HG02973 (cell line): ENCODE measurements around the gene TBC1D25.
"Not testable (repeated sequence)": the region's sequence is repeated elsewhere in the genome, so short reads cannot be mapped to it uniquely, and the experiment has no call there.

Experiments
- ATAC-seq: cut with Tn5 transposase; IDR thresholded peaks from one replicate; pipeline ENCODE4 v1.9.1; 2021; ENCODE audit warnings: moderate library complexity; ENCODE audit not compliant: unreplicated experiment

The TBC1D25 gene

DNA sequence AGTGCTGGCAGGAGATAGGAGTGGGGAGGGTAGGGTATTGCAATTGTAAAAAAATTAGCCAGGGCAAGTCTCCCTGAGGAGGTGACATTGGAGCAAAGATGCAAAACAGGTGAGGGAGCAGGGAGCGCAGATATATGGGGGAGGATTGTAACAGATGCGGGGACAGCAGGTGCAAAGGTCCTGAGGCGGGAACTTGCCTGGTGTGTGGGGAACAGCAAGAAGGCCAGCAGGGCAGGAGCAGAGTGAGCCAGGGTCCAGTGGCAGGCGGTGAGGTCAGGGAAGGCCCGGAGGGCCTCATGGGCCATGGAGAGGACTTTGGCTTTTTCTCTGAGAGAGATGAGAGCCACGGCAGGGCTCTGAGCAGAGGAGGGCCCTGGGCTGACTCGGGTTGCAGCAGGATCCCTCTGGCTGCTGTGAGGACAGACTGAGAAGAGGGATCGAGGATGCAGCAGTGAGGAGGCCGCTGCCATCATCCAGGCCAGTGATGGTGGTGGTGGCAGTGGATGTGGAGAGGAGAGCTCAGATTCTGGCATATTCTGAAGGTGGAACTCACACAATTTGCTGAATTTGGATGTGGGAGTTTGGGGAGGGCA lies 24.6 kb upstream of the TBC1D25 start:
- no peak for ATAC-seq

DNA sequence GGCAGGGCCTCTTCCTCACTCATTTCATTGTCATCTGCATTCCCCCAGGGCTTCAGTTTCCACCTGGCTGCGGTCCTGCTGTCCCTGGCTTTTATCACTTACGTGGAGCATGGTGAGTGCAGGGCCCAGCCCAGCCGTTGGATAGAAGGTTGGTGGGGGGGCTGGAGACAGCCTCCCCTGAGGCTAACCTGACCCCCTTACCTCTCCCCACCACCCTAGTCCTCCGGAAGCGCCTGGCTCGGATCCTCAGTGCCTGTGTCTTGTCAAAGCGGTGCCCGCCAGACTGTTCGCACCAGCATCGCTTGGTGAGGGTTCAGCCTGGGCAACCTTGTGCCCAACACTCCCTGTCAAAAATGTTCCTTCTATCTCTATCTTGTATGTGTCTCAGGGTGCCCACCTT lies 23.7 kb upstream of the TBC1D25 start:
- no peak for ATAC-seq

DNA sequence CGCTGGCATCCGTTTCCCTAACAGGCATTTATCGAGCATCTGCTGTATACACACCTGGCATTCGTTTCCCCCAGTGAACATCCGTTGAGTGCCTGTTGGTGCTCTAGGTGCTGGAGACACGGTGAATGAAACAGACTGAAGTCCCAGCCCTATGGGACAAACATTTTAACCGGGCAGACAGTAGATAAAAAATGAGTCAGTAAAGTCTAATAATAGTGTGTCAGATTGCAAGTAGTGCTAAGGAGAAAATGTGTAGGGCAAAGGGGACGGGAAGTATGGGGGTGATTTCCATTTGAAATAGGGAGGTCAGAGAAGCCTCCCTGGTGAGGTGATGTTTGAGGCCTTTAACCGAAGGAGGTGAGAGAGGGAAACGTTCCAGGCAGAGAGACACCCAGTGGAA lies 23.2 kb upstream of the TBC1D25 start:
- ATAC-seq = no peak

DNA sequence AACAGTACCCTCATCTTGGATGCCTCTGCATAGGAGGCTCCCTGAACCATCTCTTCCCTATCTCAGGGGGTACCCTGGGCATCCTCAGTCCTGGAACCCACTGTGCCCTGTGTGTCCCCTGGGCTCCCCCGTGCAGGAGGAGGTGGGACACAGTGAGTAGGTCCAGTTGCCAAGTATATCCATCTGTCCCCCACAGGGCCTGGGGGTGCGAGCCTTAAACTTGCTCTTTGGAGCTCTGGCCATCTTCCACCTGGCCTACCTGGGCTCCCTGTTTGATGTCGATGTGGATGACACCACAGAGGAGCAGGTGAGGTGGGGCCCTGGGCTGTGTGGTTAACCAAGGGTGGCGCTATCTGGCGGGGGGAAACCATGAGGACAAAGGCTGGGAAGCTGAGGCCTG lies 22.5 kb upstream of the TBC1D25 start:
- no peak for ATAC-seq

DNA sequence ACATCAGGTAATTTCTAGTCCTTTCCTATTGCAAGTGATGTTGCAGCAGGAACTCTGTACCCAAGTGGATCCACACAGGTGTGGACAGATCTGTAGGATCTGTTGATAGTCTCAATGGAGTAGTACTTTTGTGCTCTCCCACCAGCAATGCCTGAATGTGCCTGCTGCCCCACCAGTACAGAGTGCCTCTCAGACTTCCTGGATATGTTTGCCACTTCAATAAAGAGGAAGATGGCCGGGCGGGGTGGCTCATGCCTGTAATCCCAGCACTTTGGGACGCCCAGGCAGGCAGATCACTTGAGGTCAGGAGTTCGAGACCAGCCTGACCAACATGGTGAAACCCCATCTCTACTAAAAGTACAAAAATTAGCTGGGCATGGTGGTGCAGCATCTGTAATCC lies 20.0 kb upstream of the TBC1D25 start:
- not testable (repeated sequence) for ATAC-seq

DNA sequence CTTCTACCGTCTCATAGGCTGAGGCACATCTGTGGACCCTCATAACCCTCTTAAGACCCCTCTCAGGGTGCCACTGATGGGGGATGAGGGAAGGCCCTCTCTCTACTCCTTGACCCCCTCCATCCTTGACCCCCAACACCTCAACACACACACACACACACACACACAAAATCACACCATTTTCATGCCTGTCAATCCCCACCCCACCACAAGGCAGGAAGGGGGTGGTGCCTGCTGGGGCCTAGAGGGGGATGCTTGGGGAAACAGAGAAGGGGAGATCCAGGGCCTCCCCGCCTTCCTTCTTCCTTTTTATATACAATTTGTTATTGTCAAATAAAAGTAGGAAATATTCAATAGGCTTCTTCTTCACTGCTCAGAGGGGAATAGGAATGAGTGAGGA lies 19.1 kb upstream of the TBC1D25 start:
- ATAC-seq = no peak

DNA sequence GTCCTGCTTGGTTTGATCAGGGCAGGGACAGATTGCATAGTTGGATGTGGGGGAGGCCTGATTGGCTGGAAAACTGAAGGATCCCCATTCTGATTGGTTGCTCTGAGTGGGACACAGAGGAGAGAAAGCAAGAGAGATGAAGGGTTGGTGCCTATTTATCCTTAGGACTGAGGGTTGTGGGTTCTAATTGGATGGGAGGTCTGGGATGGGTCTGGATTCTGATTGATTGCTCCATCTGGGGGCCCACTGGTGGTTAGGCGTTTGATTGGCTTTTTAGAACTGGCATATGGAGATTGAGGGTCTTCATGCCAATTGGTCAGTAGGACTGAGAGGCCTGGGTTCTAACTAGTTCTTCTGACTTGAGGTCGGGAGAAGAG lies 18.6 kb upstream of the TBC1D25 start:
- no peak for ATAC-seq

DNA sequence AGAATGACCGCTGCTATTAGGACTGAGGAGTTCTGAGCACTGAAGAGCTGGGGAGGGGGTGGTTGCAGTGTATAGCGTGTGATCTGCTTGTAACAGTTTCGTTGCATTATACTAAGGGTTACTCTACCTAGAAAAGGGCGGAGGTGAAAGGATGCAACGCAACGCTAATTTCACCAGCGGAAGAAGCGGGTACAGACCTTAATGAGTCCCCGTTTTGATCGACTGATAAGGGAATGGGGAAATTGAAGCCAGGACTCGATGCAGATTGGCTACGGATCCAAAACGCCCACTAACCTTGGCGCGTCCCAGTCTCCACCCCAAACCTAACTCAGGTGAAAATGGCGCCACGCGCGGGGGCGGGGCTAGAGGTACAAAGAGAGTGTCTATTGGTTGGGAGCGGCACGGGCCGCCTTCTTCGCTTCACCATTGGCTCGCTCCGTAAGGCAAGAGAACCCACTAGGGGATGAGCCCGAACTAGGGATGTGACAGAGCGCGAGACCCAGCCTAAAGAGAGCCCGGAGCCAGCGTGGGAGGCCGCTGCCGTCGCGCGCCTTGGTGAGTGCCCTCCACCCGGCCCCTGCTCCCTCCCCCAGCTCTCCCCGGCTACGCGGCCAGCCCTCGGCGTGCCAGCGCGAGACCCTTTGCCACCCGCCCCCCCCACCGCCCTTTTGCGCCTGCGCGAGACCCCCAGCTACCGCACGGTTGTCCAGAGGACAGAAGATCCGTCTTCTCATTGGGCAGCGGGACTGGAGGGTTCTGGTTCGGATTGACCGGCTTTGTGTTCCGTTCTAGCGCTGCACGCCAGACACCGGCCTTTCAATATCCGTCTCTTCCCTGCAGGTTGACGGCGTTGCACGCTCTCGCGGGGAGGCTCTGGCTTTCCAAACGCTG lies 17.9 kb upstream of the TBC1D25 start, which contains the start of gene EBP:
Gene EBP, plus strand, starts transcription at position 456 of the 891 bp plus-strand sequence. CDS start 1,964 bp downstream, outside the sequence.
- peak; percentile 95 for ATAC-seq

DNA sequence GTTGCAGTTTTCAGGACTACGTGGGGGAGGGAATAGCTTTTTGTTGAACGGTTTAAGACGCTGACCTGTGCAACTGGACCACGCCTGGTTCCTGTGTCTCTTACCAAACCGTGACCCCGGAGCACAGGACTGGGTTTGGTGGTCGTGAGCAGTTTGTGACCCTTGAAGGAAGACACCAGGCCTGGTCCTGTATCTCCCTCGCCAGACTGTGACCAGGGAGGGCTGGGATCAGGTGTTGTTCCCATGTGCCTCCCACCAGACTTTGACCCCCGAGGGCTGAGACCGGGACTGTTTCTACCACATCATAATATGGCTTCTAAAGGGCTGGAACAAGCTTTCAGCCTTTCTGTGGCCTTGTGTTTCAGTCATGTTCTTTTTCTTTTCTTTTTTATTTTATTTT lies 17.2 kb upstream of the TBC1D25 start:
- no peak for ATAC-seq

DNA sequence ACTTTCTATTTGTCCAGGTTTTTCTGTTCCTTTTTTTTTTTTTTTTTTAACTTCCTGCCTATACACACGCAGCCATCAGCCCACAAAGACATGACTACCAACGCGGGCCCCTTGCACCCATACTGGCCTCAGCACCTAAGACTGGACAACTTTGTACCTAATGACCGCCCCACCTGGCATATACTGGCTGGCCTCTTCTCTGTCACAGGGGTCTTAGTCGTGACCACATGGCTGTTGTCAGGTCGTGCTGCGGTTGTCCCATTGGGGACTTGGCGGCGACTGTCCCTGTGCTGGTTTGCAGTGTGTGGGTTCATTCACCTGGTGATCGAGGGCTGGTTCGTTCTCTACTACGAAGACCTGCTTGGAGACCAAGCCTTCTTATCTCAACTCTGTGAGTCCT lies 15.8 kb upstream of the TBC1D25 start:
- ATAC-seq = no peak

DNA sequence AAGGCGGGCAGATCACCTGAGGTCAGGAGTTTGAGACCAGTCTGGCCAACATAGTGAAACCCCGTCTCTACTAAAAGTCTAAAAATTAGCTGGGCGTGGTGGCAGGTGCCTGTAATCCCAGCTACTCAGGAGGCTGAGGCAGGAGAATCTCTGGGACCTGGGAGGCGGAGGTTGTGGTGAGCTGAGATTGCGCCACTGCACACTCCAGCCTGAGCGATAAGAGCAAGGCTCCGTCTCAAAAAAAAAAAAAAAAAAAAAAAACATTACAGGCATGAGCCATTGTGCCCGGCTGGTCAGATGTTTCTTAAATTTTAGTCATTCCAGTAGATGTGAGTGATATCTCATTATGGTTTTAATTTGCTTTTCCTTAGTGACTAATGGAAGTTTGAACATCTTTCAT lies 13.7 kb upstream of the TBC1D25 start:
- ATAC-seq = not testable (repeated sequence)

DNA sequence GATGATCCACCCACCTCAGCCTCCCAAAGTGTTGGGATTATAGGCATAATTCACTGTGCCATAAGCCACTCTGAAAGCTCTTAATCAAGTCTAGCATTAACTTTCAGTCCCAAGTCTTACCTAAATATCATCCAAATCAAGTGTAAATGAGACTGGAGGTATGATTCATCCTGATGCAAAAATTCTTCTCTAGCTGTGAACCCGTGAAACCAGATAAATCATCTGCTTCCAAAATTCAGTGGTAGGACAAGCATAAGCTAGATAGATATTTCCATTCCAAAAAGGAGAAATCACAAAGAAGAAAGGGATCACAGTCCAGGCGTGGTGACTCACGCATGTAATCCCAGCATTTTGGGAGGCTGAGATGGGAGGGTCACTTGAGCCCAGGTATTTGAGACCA lies 8.8 kb upstream of the TBC1D25 start:
- ATAC-seq = no peak

DNA sequence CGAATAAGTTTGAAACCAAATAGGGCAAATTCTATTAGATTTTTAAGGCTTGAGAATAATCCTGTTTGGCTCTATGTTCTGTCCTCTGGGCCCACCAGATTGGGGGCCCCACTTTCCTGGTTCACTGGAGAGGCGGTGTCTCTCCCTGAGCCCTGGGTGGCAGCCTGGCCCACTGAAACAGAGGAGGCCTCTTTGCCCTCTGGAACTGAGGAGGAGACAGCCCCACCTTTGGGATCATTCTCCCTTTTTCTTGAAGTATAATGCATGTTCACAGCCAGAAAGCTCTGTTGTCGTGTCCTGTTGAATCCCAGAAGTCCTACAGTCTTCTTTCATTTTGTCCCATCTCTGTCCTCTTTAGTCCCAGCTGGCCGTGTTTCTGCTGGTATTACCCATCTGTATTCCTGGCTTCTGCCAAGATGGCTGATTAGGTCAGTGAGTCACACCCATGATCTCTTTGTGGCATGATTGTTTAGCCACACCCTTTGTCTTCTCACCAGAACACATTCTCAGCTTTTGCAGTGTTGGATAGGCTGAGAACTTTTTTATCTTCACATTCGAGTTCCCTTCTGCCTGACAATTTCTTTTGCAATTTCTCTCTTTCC lies 8.1 kb upstream of the TBC1D25 start:
- ATAC-seq = no peak

DNA sequence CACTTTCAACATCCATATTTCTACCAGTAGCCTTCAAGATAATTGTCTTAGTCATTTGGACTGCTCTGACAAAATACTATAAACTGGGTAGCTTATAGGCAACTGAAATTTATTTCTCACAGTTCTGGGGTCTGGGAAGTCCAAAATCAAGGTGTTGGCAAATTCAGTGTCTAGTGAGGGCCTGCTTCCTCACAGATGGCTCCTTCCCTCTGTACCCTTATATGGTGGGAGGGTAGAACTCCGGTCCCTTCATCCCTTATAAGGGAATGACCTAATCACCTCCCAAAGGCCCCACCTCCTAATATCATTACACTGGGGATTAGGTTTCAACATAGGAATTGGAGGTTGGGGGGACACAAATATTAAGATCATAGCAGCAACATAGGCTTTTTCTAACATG lies 7.4 kb upstream of the TBC1D25 start:
- no peak for ATAC-seq

DNA sequence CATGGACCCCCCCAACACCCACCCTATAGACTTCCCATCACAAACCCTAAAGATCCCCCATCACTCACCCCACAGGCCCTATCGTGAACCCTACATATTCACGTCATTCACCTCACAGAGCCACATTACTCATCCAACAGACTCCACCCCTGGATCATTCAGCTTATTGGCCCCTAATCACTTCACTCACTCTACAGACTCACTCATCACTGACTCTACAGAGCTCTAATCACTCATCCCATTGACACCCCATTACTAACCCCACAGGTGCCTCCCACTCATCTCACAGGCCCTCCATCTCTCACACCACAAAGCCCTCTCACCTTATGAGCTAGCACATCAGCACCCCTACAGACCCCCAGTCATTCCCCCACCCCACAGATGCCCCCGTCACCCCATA lies 6.3 kb upstream of the TBC1D25 start:
- no peak for ATAC-seq

DNA sequence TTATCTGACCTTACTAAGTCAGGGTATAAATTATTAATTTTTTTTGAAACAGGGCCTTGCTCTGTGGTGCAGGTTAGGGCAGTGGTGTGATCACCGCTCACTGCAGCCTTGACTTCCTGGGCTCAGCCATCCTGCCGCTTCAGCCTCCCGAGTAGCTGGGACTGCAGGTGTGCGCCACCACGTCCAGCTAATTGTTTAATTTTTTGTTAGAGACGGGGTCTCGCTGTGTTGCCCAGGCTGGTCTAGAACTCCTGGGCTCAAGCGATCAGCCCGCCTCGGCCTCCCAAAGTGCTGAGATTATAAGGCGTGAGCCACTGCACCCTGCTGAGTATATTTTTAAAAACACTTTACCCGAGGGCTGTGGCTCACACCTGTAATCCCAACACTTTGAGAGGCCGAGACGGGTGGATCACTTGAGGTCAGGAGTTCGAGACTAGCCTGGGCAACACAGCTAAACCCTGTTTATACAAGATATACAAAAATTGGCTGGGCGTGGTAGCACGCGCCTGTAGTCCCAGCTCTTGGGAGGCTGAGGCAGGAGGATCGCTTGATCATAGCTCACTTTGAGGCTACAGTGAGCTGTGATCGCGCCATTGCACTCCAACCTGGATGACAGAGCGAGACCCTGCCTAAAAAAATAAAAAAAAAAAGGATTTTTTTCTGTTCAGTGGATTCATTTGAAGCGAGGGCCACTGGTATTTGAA lies 721 bp upstream of the TBC1D25 start:
- ATAC-seq = no peak

DNA sequence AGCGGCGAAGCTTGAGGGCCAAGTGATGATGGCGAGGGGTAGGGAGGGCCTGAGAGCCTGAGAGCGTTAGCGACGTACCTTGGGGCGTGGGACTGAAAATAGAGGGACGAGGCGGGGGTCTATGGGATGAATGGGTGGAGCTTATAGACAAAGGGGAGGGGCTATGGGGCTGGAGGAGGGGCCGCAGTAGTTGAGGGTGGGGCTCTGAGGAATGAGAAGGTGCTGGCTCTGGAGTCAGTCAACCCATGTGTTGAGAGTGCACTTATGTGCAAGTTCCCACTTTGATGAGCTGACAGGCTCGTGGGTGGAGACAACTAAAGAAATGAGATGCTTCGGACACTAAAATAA lies 488 bp downstream of the TBC1D25 start:
- peak; percentile 39 for ATAC-seq

DNA sequence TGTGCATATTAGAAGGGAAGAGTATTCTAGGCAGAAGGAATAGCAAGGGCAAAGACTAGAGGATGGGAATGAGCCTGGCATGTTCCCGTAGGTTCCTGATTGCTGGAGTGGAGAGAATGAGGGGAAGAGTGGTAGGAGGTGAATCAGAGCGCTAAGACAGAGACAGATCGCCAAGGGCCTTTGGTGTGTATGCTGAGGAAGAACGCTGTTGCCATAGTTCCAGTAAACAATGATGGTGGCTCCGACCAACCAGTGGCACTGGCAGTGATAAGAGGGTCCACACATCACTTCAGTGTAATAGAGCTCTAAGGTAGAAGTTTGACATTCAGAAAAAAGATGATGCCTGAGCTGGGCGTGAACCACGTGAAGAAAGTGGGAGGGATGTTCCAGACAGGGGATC lies 966 bp downstream of the TBC1D25 start:
- no peak for ATAC-seq

DNA sequence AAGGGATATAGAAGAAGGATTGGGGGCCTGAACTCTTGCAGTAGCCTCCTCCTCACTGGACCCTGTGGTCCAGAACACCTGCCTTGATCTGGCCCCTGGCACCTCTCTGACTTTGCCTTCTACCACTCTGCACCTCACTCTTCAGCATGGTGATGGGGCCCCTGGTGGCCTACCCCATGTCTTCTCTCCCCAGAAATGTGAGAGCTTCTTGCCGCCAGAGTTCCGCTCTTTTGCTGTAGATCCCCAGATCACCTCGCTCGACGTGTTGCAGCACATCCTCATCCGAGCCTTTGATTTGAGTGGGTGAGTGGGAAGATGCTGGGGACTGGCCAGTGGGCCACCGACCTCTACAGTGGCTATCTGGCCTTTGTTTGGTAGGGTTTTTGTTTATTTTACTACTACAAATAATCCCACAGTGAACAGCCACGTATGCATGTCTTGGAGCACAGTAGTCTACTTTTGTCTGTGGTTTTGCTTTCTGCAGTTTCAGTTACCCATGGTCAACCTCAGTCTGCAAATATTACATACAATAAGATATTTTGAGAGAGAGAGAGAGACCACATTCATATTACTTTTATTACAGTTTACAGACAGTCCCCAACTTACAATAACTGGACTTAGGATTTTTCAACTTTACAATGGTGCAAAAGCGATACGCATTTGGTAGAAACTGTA lies 1.8 kb downstream of the TBC1D25 start:
- ATAC-seq = no peak

DNA sequence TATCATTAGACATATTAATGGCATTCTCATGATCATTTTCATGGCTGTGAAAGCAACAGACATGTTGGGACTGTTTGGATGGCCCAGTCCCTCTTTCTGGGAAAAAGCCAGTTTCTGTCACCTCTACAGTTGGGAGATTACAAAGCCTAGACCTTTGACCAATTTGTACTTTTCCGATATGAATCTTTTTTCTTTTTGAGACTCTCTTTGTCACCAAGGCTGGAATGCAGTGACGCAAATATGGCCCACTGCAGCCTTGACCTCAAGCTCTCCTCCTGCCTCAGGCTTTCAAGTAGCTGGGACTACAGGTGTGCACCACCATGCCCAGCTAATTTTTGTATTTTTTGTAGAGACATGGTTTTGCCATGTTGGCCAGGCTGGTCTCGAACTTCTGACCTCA lies 9.4 kb downstream of the TBC1D25 start:
- no peak for ATAC-seq

DNA sequence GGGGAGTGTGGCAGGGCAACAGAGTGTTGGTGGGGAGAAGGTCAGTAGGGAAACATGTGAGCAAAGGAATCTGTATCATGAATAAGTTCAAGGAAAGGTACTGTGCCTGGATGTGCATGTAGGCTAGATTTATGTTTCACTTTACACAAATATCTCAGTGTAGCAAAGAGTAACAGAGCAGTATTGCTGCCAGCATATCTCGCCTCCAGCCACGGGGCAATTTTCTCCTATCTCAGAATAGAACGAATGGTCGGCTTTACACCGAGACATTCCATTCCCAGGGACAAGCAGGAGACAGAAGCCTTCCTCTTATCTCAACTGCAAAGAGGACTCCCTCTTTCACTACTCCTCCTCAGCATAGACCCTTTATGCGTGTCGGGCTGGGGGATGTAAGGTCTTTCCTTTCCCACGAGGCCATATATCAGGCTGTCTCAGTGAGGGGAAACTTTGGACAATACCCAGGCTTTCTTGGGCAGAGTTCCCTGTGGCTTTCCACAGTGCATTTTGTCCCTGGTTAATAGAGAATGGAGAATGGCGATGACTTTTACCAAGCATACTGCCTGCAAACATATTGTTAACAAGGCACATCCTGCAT lies 16.3 kb downstream of the TBC1D25 start:
- ATAC-seq = not testable (repeated sequence)
